Cardiac muscle cell (in vitro differentiated cells and primary cell): Measurements from ENCODE around the gene CAMK2D. TPM values are rescaled to one million over a fixed set of nuclear protein-coding genes. Genes with fewer than 3 reads are reported as not detected.

Experiments used
- DNase-seq, 2 donors: peaks; one replicate each; pipeline versions ENCODE4 v3.0.0 to v3.0.0-alpha.2; 2010 to 2017; ENCODE audit warnings: low read depth in 1 of 2, low spot score in 1 of 2
- H3K27ac ChIP-seq: fragments of 200-600 bp; sonication (generic); 2 replicates; pipeline ENCODE4 v1.5.1; 2016
- H3K27me3 ChIP-seq: fragments of 200-600 bp; sonication (generic); 2 replicates; pipeline ENCODE4 v1.6.0; 2016; ENCODE audit warnings: control low read depth
- H3K36me3 ChIP-seq: fragments of 200-600 bp; sonication (generic); 2 replicates; pipeline ENCODE4 v1.5.1; 2016; ENCODE audit warnings: control low read depth
- H3K4me1 ChIP-seq: fragments of 200-600 bp; sonication (generic); 2 replicates; pipeline ENCODE4 v1.8.1; 2017; ENCODE audit warnings: low read depth, mild to moderate bottlenecking, mixed run types
- H3K4me3 ChIP-seq: fragments of 200-600 bp; sonication (generic); 2 replicates; pipeline ENCODE4 v1.5.1; 2016; ENCODE audit warnings: mild to moderate bottlenecking
- H3K9me3 ChIP-seq: fragments of 200-600 bp; sonication (generic); 2 replicates; pipeline ENCODE4 v1.5.1; 2017; ENCODE audit warnings: low read depth, mild to moderate bottlenecking, control low read depth
- polyA plus RNA-seq: library from polyadenylated mRNA; unstranded; fragments of >200 nt; fragmentation: Nextera tagmentation; extraction: Ambion mirVana; gene quantifications from 2 replicates; pipeline ENCODE4 v1.2.1, GENCODE V29; 2016
- total RNA-seq: library from RNA; depleted of rRNA; stranded (reverse); fragments of >200 nt; gene quantifications from 2 replicates; pipeline ENCODE4 v1.2.3, GENCODE V29; 2016
- TF ChIP-seq, protein P1 (sequence below): IDR thresholded peaks from 2 replicates; pipeline ENCODE4 v1.5.1; 2012; ENCODE audit warnings: low read depth, mild to moderate bottlenecking, low read length

The CAMK2D gene
- total and polyA plus RNA-seq, 2 experiments from 2014 or later, result 60.6 to 84.7 TPM

- Histone ChIP-seq H3K27me3 (no peaks in the 10 kb centered on the region), H3K9me3 (no peaks in the 10 kb centered on the region), H3K27ac (no peak overlapping the region), H3K36me3 (peaks cover 22% of the 10 kb centered on the region), H3K4me1 (no peaks in the 10 kb centered on the region), H3K4me3 (no peak overlapping the region)
- TF ChIP-seq, protein P1, sequence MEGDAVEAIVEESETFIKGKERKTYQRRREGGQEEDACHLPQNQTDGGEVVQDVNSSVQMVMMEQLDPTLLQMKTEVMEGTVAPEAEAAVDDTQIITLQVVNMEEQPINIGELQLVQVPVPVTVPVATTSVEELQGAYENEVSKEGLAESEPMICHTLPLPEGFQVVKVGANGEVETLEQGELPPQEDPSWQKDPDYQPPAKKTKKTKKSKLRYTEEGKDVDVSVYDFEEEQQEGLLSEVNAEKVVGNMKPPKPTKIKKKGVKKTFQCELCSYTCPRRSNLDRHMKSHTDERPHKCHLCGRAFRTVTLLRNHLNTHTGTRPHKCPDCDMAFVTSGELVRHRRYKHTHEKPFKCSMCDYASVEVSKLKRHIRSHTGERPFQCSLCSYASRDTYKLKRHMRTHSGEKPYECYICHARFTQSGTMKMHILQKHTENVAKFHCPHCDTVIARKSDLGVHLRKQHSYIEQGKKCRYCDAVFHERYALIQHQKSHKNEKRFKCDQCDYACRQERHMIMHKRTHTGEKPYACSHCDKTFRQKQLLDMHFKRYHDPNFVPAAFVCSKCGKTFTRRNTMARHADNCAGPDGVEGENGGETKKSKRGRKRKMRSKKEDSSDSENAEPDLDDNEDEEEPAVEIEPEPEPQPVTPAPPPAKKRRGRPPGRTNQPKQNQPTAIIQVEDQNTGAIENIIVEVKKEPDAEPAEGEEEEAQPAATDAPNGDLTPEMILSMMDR, result no peak
- no peak for DNase-seq
These were observed 300.3 kb downstream of the CAMK2D start for GRCh38 chr4:113461281-113461680.

DNA sequence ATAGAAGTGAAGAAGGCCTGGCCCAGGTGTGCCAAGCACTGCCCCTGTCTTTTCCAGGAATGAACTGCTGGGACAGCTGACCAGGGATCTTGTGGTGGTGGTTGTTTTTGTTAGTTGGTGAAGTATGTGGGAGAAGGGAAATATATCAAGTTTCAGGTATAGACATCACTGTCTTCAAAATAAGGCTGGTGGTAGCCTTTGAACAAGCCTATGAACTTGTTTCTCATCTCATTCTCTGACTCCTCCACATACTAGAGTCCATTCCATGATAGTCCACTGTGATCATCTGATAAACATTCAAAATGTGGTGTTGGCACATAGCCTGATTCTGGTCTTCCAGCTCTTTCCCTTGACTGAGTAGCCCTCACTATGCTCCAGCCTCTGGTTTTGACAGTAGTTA is 303.7 kb downstream of the CAMK2D start:
- Histone ChIP-seq H3K36me3 (peaks cover 24% of the 10 kb centered on the region), H3K27me3 (no peaks in the 10 kb centered on the region), H3K4me1 (peaks cover 2% of the 10 kb centered on the region), H3K9me3 (no peaks in the 10 kb centered on the region), H3K4me3 (no peak overlapping the region), H3K27ac (no peak overlapping the region)
- no peak for DNase-seq
- TF ChIP-seq, protein P1, result no peak

- Histone ChIP-seq H3K4me3 (no peak overlapping the region), H3K27ac (no peak overlapping the region), H3K4me1 (peaks cover 2% of the 10 kb centered on the region), H3K27me3 (no peaks in the 10 kb centered on the region), H3K36me3 (peaks cover 24% of the 10 kb centered on the region), H3K9me3 (no peaks in the 10 kb centered on the region)
- DNase-seq, result no peak
- TF ChIP-seq, protein P1, result no peak
These were observed 304.4 kb downstream of the CAMK2D start for GRCh38 chr4:113457121-113457520.

- DNase-seq, result no peak
- TF ChIP-seq, protein P1, result no peak
- no peak overlapping the region for H3K4me3 ChIP-seq
- no peaks in the 10 kb centered on the region for H3K9me3 ChIP-seq
- no peaks in the 10 kb centered on the region for H3K27me3 ChIP-seq
- peaks cover 24% of the 10 kb centered on the region for H3K36me3 ChIP-seq
- H3K27ac ChIP-seq, result peak overlapping the region; percentile 40
- peaks cover 2% of the 10 kb centered on the region for H3K4me1 ChIP-seq
These were observed 306.5 kb downstream of the CAMK2D start for GRCh38 chr4:113455061-113455460.

GRCh38 chr4:113452868-113453620 is 308.5 kb downstream of the CAMK2D start:
- TF ChIP-seq, protein P1, result no peak
- peak; percentile 35 to 93 for DNase-seq
- Histone ChIP-seq H3K4me1 (peaks cover 2% of the 10 kb centered on the region), H3K9me3 (no peaks in the 10 kb centered on the region), H3K4me3 (no peak overlapping the region), H3K36me3 (peaks cover 12% of the 10 kb centered on the region), H3K27ac (no peak overlapping the region), H3K27me3 (no peaks in the 10 kb centered on the region)
